Endothelial cell (in vitro differentiated cells): ENCODE data around the gene MIPEP. TPM values are rescaled to one million over a fixed set of nuclear protein-coding genes. Genes with fewer than 3 reads are reported as not detected.

Source experiments
- DNase-seq: peaks from one replicate; pipeline ENCODE4 v3.0.0; 2021; ENCODE audit warnings: low spot score
- H3K27ac Mint-ChIP-seq: one replicate; pipeline ENCODE4 v1.8.0; 2021; ENCODE audit warnings: mixed read lengths, inconsistent platforms; ENCODE audit not compliant: unreplicated experiment
- H3K27me3 Mint-ChIP-seq: one replicate; pipeline ENCODE4 v1.8.0; 2021; ENCODE audit warnings: mild to moderate bottlenecking, moderate library complexity, mixed read lengths, inconsistent platforms; ENCODE audit not compliant: unreplicated experiment
- H3K36me3 Mint-ChIP-seq: one replicate; pipeline ENCODE4 v1.8.0; 2021; ENCODE audit warnings: mild to moderate bottlenecking, low read depth, mixed read lengths, inconsistent platforms; ENCODE audit not compliant: unreplicated experiment
- H3K4me1 Mint-ChIP-seq: one replicate; pipeline ENCODE4 v1.8.0; 2021; ENCODE audit warnings: mild to moderate bottlenecking, mixed read lengths, inconsistent platforms; ENCODE audit not compliant: unreplicated experiment
- H3K4me3 Mint-ChIP-seq: one replicate; pipeline ENCODE4 v1.8.0; 2021; ENCODE audit warnings: mild to moderate bottlenecking, mixed read lengths, inconsistent platforms; ENCODE audit not compliant: unreplicated experiment
- H3K9me3 Mint-ChIP-seq: one replicate; pipeline ENCODE4 v1.8.0; 2021; ENCODE audit warnings: mixed read lengths, inconsistent platforms; ENCODE audit not compliant: unreplicated experiment
- CTCF ChIP-seq: fragments of 200-600 bp; sonication (generic); IDR thresholded peaks from one replicate; pipeline ENCODE4 v1.5.0; 2021; ENCODE audit warnings: antibody characterized with exemption; ENCODE audit not compliant: unreplicated experiment
- total RNA-seq: library from RNA; stranded (reverse); fragmentation: NEBNext Ultra II Directional; extraction: Animal tissue kit (Norgen Biotek cat#: 25700); gene quantifications from one replicate; pipeline ENCODE4 v1.2.1, GENCODE V29; 2021; ENCODE audit not compliant: unreplicated experiment

The MIPEP gene
- total RNA-seq, 1 donor from 2014 or later: 8.8 TPM

- no peaks in the 10 kb centered on the region for H3K9me3 Mint-ChIP-seq
- no peak overlapping the region for H3K27ac Mint-ChIP-seq
- no peak for TF ChIP-seq CTCF
- no peak overlapping the region for H3K4me3 Mint-ChIP-seq
- H3K36me3 Mint-ChIP-seq: no peaks in the 10 kb centered on the region
- no peaks in the 10 kb centered on the region for H3K27me3 Mint-ChIP-seq
- DNase-seq: no peak
- H3K4me1 Mint-ChIP-seq: no peaks in the 10 kb centered on the region
These were observed 22.7 kb downstream of the MIPEP start for GRCh38 chr13:23866420-23867026.

- TF ChIP-seq CTCF: no peak
- no peaks in the 10 kb centered on the region for H3K27me3 Mint-ChIP-seq
- no peak overlapping the region for H3K27ac Mint-ChIP-seq
These were observed 23.3 kb downstream of the MIPEP start for GRCh38 chr13:23865906-23866305.

GRCh38 chr13:23865026-23865425 is 24.2 kb downstream of the MIPEP start:
- no peaks in the 10 kb centered on the region for H3K36me3 Mint-ChIP-seq

More at GRCh38 chr13:23865906-23866305, 23.3 kb downstream of the MIPEP start:
- Mint-ChIP-seq H3K4me1 (peaks cover under 1% of the 10 kb centered on the region), H3K4me3 (no peak overlapping the region), H3K36me3 (no peaks in the 10 kb centered on the region), H3K9me3 (no peaks in the 10 kb centered on the region)
- DNase-seq: no peak

GRCh38 chr13:23861310-23861709 is 27.9 kb downstream of the MIPEP start:
- Mint-ChIP-seq H3K9me3 (no peaks in the 10 kb centered on the region), H3K27ac (no peak overlapping the region), H3K36me3 (no peaks in the 10 kb centered on the region), H3K4me1 (peaks cover 30% of the 10 kb centered on the region), H3K27me3 (no peaks in the 10 kb centered on the region), H3K4me3 (no peak overlapping the region)
- DNase-seq: no peak
- TF ChIP-seq CTCF: no peak

More at GRCh38 chr13:23865026-23865425, 24.2 kb downstream of the MIPEP start:
- H3K27me3 Mint-ChIP-seq: no peaks in the 10 kb centered on the region
- no peak for DNase-seq
- H3K4me3 Mint-ChIP-seq: no peak overlapping the region
- H3K4me1 Mint-ChIP-seq: peaks cover 4% of the 10 kb centered on the region
- no peak for TF ChIP-seq CTCF
- H3K9me3 Mint-ChIP-seq: no peaks in the 10 kb centered on the region
- H3K27ac Mint-ChIP-seq: no peak overlapping the region

- H3K27me3 Mint-ChIP-seq: no peaks in the 10 kb centered on the region
- no peak for DNase-seq
- H3K9me3 Mint-ChIP-seq: no peaks in the 10 kb centered on the region
- H3K4me1 Mint-ChIP-seq: peaks cover 34% of the 10 kb centered on the region
- TF ChIP-seq CTCF: no peak
- no peak overlapping the region for H3K27ac Mint-ChIP-seq
- no peaks in the 10 kb centered on the region for H3K36me3 Mint-ChIP-seq
- H3K4me3 Mint-ChIP-seq: no peak overlapping the region
These were observed 29.3 kb downstream of the MIPEP start for GRCh38 chr13:23859904-23860303.
